ENCODE results near the gene NT5DC2. TPM values are rescaled to one million over a fixed set of nuclear protein-coding genes. Genes with fewer than 3 reads are reported as not detected.

Gene NT5DC2
- total RNA-seq, 1 experiment from 2014 or later, result 46.5 TPM

DNA sequence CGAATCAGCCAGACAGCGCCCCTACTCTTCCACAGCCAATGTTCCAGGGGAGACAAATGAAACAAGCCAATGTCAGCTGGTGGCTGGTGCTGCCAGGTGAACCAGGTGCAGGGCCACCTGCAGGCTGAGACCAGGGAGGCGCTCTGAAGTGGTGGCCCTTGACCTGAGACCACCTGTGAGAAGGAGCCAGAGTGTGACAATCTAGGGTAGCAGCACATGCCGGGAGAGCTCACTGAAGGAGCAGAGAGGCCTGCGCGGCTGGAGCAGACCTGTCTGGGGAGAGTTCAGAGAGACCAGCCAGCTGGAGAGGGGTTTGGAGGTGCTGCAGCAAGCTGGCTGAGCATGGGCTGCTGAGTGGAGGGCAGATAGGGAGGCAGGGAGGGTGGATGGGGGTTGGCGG, 39.2 kb downstream of the NT5DC2 start:
- DNase-seq, result no peak
- Histone ChIP-seq H3K27ac (ENCODE audit: low read length) (no peak overlapping the region), H3K79me2 (ENCODE audit: low read length) (no peaks in the 10 kb centered on the region), H3K4me3 (ENCODE audit: low read length) (no peak overlapping the region), H3K9ac (ENCODE audit: low read length) (no peak overlapping the region), H3K4me1 (ENCODE audit: low read length) (no peaks in the 10 kb centered on the region), H3K27me3 (ENCODE audit: low read length) (no peaks in the 10 kb centered on the region), H3K4me2 (ENCODE audit: low read depth, low read length, poor library complexity, severe bottlenecking) (no peak overlapping the region), H2AFZ (ENCODE audit: low read length) (no peak overlapping the region), H3K36me3 (ENCODE audit: insufficient read depth, low read length) (0 out of 2 replicates have a peak, but pooled peaks cover 2% of the 10 kb centered on the region), H3K9me3 (ENCODE audit: low read length) (no peaks in the 10 kb centered on the region), H3K9me2 (replicated peaks; ENCODE audit: insufficient read depth, low read length) (no peaks in the 10 kb centered on the region), H4K20me1 (ENCODE audit: insufficient read depth, low read depth, low read length) (no peaks in the 10 kb centered on the region)

DNA sequence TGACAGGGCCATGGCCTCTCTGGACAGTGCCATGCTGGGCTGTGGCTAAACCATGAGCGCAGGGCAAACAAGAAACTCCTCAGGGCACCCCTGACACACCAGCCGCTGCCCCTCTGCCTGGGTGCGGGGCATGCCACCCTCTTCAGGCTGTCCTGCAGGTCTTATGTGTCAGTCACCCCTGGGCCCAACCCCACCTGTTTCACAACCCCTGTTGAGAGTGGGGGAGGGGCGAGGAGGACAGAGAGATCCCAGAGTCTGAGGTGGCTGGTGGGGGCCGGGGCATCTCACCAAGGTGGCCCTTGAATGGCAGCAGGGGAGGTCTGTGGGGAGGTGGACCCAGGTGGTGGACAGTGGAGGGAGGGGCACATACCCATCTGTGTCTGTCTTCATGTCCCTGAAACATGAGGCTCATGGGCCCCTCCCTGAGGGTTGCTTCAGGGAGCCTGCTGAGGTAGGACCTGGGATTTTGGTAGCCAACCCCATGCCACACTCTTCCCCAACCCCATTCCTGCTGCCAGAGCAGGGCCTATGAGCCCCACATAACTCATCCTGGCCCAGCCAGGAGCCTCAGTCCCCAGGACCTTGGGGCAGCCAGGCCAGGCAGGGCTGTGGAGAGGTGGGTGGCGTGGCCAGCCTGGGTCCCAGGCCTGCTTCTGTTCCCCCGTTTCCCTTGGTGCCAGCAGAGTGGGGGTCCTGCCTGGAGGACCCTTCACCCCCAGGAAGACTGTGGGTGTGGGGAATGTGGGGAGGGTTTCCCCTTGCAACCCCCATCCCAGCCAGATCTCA, 40.2 kb downstream of the NT5DC2 start:
- no peak overlapping the region for H3K9ac ChIP-seq (ENCODE audit: low read length)
- no peaks in the 10 kb centered on the region for H3K9me2 ChIP-seq (replicated peaks; ENCODE audit: insufficient read depth, low read length)
- H3K27me3 ChIP-seq (ENCODE audit: low read length), result no peaks in the 10 kb centered on the region
- no peak for DNase-seq
- H3K27ac ChIP-seq (ENCODE audit: low read length), result no peak overlapping the region
- H3K36me3 ChIP-seq (ENCODE audit: insufficient read depth, low read length), result 0 out of 2 replicates have a peak, but pooled peaks cover 2% of the 10 kb centered on the region
- no peak overlapping the region for H3K4me2 ChIP-seq (ENCODE audit: low read depth, low read length, poor library complexity, severe bottlenecking)
- no peaks in the 10 kb centered on the region for H4K20me1 ChIP-seq (ENCODE audit: insufficient read depth, low read depth, low read length)
- no peak overlapping the region for H3K4me3 ChIP-seq (ENCODE audit: low read length)
- no peaks in the 10 kb centered on the region for H3K4me1 ChIP-seq (ENCODE audit: low read length)
- H3K9me3 ChIP-seq (ENCODE audit: low read length), result no peaks in the 10 kb centered on the region
- no peaks in the 10 kb centered on the region for H3K79me2 ChIP-seq (ENCODE audit: low read length)
- H2AFZ ChIP-seq (ENCODE audit: low read length), result no peak overlapping the region

DNA sequence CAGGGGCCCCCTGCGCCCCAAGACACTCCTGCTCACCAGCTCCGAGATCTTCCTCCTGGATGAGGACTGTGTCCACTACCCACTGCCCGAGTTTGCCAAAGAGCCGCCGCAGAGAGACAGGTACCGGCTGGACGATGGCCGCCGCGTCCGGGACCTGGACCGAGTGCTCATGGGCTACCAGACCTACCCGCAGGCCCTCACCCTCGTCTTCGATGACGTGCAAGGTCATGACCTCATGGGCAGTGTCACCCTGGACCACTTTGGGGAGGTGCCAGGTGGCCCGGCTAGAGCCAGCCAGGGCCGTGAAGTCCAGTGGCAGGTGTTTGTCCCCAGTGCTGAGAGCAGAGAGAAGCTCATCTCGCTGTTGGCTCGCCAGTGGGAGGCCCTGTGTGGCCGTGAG, 41.6 kb downstream of the NT5DC2 start:
- Histone ChIP-seq H3K79me2 (ENCODE audit: low read length) (no peaks in the 10 kb centered on the region), H2AFZ (ENCODE audit: low read length) (no peak overlapping the region), H3K27me3 (ENCODE audit: low read length) (no peaks in the 10 kb centered on the region), H3K9me3 (ENCODE audit: low read length) (no peaks in the 10 kb centered on the region), H3K4me1 (ENCODE audit: low read length) (no peaks in the 10 kb centered on the region), H3K9me2 (replicated peaks; ENCODE audit: insufficient read depth, low read length) (no peaks in the 10 kb centered on the region), H3K4me3 (ENCODE audit: low read length) (no peak overlapping the region), H3K27ac (ENCODE audit: low read length) (no peak overlapping the region), H3K36me3 (ENCODE audit: insufficient read depth, low read length) (0 out of 2 replicates have a peak, but pooled peaks cover 2% of the 10 kb centered on the region), H3K4me2 (ENCODE audit: low read depth, low read length, poor library complexity, severe bottlenecking) (no peak overlapping the region), H4K20me1 (ENCODE audit: insufficient read depth, low read depth, low read length) (no peaks in the 10 kb centered on the region), H3K9ac (ENCODE audit: low read length) (no peak overlapping the region)
- no peak for DNase-seq

DNA sequence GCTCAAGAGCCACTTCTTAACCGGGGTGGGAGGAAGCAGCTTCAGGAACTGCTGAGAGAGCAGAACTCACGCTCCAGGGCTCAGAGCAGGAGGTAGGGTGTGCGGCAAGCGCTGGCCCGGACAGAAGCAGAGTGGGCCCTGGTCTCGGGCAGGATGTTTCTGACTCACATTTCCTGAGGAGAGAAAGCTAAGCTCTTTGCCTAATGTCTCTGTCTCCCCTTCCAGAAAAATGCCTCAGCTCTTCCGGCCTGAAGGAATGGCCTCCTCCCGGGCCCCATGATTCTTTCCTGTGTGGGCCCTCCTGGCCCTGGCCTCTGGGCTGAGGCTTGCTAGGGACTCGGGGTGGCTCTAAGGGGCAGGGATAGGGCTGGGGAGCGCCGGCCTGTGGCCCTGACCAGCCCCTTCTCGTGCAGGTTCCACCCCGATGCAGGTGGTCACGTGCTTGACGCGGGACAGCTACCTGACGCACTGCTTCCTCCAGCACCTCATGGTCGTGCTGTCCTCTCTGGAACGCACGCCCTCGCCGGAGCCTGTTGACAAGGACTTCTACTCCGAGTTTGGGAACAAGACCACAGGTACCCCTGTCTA, 42.6 kb downstream of the NT5DC2 start:
- Histone ChIP-seq H3K79me2 (ENCODE audit: low read length) (no peaks in the 10 kb centered on the region), H2AFZ (ENCODE audit: low read length) (no peak overlapping the region), H3K27ac (ENCODE audit: low read length) (no peak overlapping the region), H3K4me1 (ENCODE audit: low read length) (no peaks in the 10 kb centered on the region), H3K9ac (ENCODE audit: low read length) (no peak overlapping the region), H3K9me3 (ENCODE audit: low read length) (no peaks in the 10 kb centered on the region), H3K4me2 (ENCODE audit: low read depth, low read length, poor library complexity, severe bottlenecking) (no peak overlapping the region), H3K27me3 (ENCODE audit: low read length) (no peaks in the 10 kb centered on the region), H3K4me3 (ENCODE audit: low read length) (no peak overlapping the region), H4K20me1 (ENCODE audit: insufficient read depth, low read depth, low read length) (no peaks in the 10 kb centered on the region), H3K36me3 (ENCODE audit: insufficient read depth, low read length) (0 out of 2 replicates have a peak, but pooled peaks cover 2% of the 10 kb centered on the region), H3K9me2 (replicated peaks; ENCODE audit: insufficient read depth, low read length) (no peaks in the 10 kb centered on the region)
- no peak for DNase-seq

DNA sequence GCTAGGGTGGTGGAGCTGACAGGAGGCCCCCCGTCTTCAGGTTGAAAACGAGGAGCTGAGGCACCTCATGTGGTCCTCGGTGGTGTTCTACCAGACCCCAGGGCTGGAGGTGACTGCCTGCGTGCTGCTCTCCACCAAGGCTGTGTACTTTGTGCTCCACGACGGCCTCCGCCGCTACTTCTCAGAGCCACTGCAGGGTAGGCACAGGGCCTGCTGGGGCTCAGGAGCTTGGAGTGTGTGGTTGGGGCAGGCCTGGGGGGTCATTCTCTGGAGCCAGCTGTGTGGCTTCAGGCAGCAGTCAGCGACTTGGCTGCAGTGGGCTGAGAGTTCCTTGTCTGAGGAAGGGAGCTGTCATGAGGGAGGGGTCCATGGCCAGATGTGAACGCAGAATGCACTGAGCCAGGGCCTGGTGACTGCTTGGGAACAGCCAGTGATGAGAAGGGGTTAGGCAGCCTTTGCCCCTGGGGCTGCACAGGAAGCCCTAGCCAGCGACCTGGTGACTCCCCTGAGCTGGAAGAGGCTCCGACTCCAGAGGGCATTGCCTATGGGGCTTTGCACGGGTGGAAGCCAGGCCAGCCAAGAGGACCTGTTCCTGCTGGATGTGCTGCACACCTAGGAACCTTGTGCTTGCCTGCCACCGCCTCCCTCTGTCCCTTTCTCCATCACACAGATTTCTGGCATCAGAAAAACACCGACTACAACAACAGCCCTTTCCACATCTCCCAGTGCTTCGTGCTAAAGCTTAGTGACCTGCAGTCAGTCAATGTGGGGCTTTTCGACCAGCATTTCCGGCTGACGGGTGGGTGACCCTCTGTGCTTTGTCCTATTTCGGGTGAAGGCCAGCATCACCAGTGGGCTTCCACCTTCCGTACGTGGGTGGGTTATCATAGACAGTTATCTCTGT, 43.4 kb downstream of the NT5DC2 start:
- Histone ChIP-seq H3K36me3 (ENCODE audit: insufficient read depth, low read length) (0 out of 2 replicates have a peak, but pooled peaks cover 2% of the 10 kb centered on the region), H2AFZ (ENCODE audit: low read length) (no peak overlapping the region), H3K4me3 (ENCODE audit: low read length) (no peak overlapping the region), H4K20me1 (ENCODE audit: insufficient read depth, low read depth, low read length) (no peaks in the 10 kb centered on the region), H3K79me2 (ENCODE audit: low read length) (no peaks in the 10 kb centered on the region), H3K27ac (ENCODE audit: low read length) (no peak overlapping the region), H3K4me1 (ENCODE audit: low read length) (no peaks in the 10 kb centered on the region), H3K9ac (ENCODE audit: low read length) (no peak overlapping the region), H3K9me2 (replicated peaks; ENCODE audit: insufficient read depth, low read length) (no peaks in the 10 kb centered on the region), H3K27me3 (ENCODE audit: low read length) (no peaks in the 10 kb centered on the region), H3K9me3 (ENCODE audit: low read length) (no peaks in the 10 kb centered on the region), H3K4me2 (ENCODE audit: low read depth, low read length, poor library complexity, severe bottlenecking) (no peak overlapping the region)
- DNase-seq, result no peak

DNA sequence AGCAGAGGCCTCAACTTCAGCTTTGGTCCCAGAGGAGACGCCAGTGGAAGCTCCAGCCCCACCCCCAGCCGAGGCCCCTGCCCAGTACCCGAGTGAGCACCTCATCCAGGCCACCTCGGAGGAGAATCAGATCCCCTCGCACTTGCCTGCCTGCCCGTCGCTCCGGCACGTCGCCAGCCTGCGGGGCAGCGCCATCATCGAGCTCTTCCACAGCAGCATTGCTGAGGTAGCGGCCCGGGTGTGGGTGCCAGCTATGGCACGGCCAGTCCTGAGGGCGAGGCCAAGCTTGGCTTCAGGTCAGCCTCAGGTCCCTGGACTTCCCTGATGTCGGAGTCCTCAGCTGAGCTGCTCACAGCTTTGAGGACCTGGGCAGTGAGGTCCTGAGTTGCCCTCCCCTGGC, 44.2 kb downstream of the NT5DC2 start:
- no peak for DNase-seq
- no peaks in the 10 kb centered on the region for H4K20me1 ChIP-seq (ENCODE audit: insufficient read depth, low read depth, low read length)
- 0 out of 2 replicates have a peak, but pooled peaks cover 2% of the 10 kb centered on the region for H3K36me3 ChIP-seq (ENCODE audit: insufficient read depth, low read length)
- H3K4me1 ChIP-seq (ENCODE audit: low read length), result no peaks in the 10 kb centered on the region
- no peak overlapping the region for H3K4me3 ChIP-seq (ENCODE audit: low read length)
- H3K9me3 ChIP-seq (ENCODE audit: low read length), result no peaks in the 10 kb centered on the region
- no peaks in the 10 kb centered on the region for H3K27me3 ChIP-seq (ENCODE audit: low read length)
- H2AFZ ChIP-seq (ENCODE audit: low read length), result no peak overlapping the region
- no peak overlapping the region for H3K4me2 ChIP-seq (ENCODE audit: low read depth, low read length, poor library complexity, severe bottlenecking)
- no peak overlapping the region for H3K9ac ChIP-seq (ENCODE audit: low read length)
- no peaks in the 10 kb centered on the region for H3K79me2 ChIP-seq (ENCODE audit: low read length)
- no peaks in the 10 kb centered on the region for H3K9me2 ChIP-seq (replicated peaks; ENCODE audit: insufficient read depth, low read length)
- H3K27ac ChIP-seq (ENCODE audit: low read length), result no peak overlapping the region

DNA sequence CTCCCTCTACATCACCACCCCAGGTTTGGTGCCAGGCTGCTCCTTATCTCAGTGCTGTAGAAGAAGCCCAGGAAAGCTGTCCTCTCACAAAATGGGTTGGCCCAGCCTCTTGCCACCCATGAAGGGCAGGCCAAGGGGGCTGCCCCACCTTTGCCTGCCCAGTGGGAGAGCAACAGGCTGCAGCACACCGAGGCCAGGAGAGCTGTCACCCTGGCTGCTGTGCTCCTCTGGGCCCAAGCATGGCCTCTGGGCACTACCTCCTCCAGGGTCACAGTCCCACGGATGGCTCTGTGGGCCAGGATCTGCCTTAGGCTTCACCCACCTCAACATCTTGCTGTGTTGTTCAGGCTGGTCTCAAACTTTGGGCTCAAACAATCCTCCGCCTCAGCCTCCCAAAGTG, 44.9 kb downstream of the NT5DC2 start:
- H3K36me3 ChIP-seq (ENCODE audit: insufficient read depth, low read length), result 0 out of 2 replicates have a peak, but pooled peaks cover 2% of the 10 kb centered on the region
- no peaks in the 10 kb centered on the region for H3K27me3 ChIP-seq (ENCODE audit: low read length)
- no peaks in the 10 kb centered on the region for H4K20me1 ChIP-seq (ENCODE audit: insufficient read depth, low read depth, low read length)
- no peak overlapping the region for H2AFZ ChIP-seq (ENCODE audit: low read length)
- H3K4me3 ChIP-seq (ENCODE audit: low read length), result no peak overlapping the region
- no peak overlapping the region for H3K4me2 ChIP-seq (ENCODE audit: low read depth, low read length, poor library complexity, severe bottlenecking)
- no peaks in the 10 kb centered on the region for H3K9me3 ChIP-seq (ENCODE audit: low read length)
- no peak overlapping the region for H3K27ac ChIP-seq (ENCODE audit: low read length)
- no peaks in the 10 kb centered on the region for H3K79me2 ChIP-seq (ENCODE audit: low read length)
- no peaks in the 10 kb centered on the region for H3K4me1 ChIP-seq (ENCODE audit: low read length)
- no peak overlapping the region for H3K9ac ChIP-seq (ENCODE audit: low read length)
- DNase-seq, result no peak
- no peaks in the 10 kb centered on the region for H3K9me2 ChIP-seq (replicated peaks; ENCODE audit: insufficient read depth, low read length)

All from Karpas-422 (cell line).